Measurements from ENCODE around the gene CAPN2. TPM values are rescaled to one million over a fixed set of nuclear protein-coding genes. Genes with fewer than 3 reads are reported as not detected.
A peak's percentile ranks its signal among the peaks of the same experiment; 100 is the strongest.

The CAPN2 gene
- total RNA-seq, 2 donors from 2014 or later = 42.8 to 73.0 TPM

DNA sequence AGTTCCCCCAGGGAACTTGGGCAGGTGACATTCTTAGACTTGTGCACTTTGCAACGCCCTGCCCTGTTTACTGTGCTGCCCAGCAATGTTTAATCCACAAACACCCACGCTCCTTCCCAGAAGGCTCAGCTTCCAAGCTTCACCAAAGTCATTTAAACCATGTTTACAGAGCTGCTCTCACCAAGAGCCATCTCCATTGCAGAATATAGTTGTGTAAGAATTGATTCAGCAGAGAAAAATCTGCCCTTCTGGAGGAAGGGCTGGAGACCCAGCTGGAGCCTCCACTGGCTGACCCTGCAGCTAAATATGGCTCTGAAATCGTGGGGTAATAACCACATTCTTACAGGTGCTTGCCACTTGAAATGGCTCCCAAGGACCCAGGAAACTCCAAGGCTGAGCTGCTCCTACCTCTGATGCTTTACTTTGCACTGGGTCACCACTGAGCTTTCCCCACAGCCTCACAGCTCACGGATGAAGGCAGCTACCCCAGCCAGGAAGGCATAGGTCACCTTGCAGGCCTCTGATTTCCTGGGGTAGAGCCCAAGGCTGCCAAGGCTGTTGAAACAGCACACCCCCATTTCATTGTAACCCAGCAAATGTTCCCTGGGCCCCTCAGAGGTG, 8.7 kb downstream of the CAPN2 start:
- Mint-ChIP-seq H3K4me3 (no peak overlapping the region), H3K9me3 (no peaks in the 10 kb centered on the region), H3K27me3 (no peaks in the 10 kb centered on the region), H3K4me1 (peaks cover 40% of the 10 kb centered on the region), H3K36me3 (ENCODE audit: low read depth) (peaks cover 58% of the 10 kb centered on the region), H3K27ac (peak overlapping the region; percentile 81)
- no peak for ATAC-seq (replicated peaks)

DNA sequence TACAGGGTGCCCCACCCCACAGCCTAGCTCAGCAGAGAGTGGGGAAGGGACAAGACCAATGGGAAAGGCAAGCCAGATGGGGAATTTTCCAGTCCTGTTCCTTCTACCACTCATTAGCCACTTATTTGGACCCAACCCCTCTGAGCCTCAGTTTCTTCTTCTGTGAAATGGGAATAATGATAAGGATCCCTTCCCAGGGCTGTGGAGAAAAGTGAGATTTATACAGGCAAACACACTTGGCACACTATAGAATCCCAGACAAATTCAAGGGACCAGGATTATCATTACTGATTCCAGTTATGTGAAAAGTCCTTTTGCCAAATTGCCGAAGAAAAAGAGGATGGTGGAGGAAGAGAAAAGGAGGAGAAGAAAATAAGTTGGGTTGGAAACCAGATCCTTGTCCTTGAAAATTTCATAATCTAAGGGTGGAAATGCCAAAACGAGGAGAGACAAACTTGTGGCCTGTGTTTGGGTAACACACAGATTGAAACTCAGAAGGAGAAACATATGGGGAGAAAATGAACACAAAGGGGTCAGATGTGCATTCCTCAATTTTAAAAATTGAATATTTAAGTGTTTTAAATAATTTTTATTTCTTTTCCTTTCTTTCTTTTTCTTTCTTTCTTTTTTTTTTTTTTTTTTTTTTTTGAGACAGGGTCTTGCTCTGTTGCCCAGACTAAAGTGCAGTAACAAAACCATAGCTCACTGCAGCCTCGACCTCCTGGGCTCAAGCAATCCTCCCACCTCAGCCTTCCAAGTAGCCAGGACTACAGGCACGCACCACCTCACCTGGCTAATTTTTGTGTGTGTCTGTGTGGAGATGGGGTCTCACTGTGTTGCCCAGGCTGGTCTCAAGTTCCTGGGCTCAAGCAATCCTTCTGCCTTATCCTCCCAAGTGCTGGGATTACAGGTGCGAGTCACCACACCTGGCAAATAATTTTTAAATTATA, 9.6 kb downstream of the CAPN2 start:
- H3K27ac Mint-ChIP-seq = peak overlapping the region; percentile 81
- H3K27me3 Mint-ChIP-seq = no peaks in the 10 kb centered on the region
- no peak for ATAC-seq (replicated peaks)
- peak overlapping the region; percentile 7 for H3K4me3 Mint-ChIP-seq
- no peaks in the 10 kb centered on the region for H3K9me3 Mint-ChIP-seq
- peaks cover 40% of the 10 kb centered on the region for H3K4me1 Mint-ChIP-seq
- H3K36me3 Mint-ChIP-seq (ENCODE audit: low read depth) = peaks cover 57% of the 10 kb centered on the region

DNA sequence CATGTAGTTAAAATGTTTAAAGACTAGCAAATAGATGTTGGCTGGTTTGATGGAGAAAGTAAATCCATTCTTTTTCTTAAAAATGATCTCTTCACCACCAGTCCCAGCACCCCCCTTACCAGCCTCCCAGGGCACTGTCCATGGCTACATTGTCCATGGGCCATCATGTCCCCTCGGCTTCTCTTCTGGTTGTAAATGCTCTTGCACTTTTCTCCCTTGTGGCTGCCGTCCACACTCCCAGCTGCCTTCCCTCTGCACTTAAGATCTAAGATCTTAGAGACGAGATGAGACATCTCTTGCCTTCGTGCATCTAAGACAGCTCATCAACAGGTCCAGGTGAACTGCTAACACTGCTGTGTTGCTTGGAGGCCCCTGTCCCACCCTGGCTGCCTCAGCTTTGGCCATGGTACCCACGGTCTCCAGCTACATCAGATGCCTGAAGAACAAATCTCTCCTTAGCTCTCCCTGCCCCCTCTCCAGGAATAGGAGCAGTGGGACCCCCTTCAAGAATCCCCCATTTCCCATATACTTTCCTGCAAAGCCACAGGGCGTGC, 11.1 kb downstream of the CAPN2 start:
- Mint-ChIP-seq H3K4me3 (no peak overlapping the region), H3K36me3 (ENCODE audit: low read depth) (peaks cover 48% of the 10 kb centered on the region), H3K9me3 (no peaks in the 10 kb centered on the region), H3K27me3 (no peaks in the 10 kb centered on the region), H3K4me1 (peaks cover 43% of the 10 kb centered on the region), H3K27ac (peak overlapping the region; percentile 92)
- no peak for ATAC-seq (replicated peaks)

DNA sequence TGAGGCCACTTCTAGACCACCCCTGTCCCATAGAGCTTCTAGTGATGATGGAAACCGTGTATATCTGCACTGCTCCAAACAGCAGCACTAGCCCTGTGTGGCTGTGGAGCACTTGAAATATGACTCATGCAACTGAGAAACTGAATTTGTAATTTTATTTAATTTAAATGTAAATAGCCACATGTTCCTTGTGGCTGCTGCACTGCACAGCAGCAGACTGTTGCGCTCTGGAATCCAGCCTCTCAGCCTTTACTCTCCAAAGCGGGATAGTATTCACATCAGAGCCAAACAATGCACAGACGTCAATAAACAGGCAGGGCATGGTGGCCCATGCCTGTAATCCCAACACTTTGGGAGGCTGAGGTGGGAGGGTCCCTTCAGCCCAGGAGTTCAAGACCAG, 12.0 kb downstream of the CAPN2 start:
- peaks cover 46% of the 10 kb centered on the region for H3K4me1 Mint-ChIP-seq
- no peaks in the 10 kb centered on the region for H3K27me3 Mint-ChIP-seq
- H3K36me3 Mint-ChIP-seq (ENCODE audit: low read depth) = peaks cover 38% of the 10 kb centered on the region
- H3K27ac Mint-ChIP-seq = peak overlapping the region; percentile 92
- ATAC-seq (replicated peaks) = peak; percentile 11
- H3K9me3 Mint-ChIP-seq = no peaks in the 10 kb centered on the region
- peak overlapping the region; percentile 29 for H3K4me3 Mint-ChIP-seq

DNA sequence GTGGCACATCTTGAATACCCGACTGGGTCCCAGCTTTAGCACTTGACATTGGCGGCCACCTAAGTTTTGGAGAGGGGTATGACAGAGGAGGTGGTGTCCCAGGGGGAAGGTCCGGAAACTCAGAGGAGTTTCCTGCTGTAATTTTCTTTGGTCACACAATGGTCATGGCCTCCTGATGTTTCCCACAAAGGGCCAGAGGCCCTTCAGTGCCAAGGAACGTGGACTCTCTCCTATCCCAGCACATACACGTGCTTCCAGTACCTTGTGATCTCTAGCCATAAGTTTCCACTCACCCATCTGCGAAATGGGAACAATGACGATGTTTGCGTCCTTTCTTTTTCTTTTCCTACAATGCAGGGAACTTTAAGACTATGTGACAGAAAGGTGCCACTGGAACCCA, 13.2 kb downstream of the CAPN2 start:
- Mint-ChIP-seq H3K27ac (peak overlapping the region; percentile 92), H3K4me1 (peaks cover 52% of the 10 kb centered on the region), H3K27me3 (no peaks in the 10 kb centered on the region), H3K4me3 (peak overlapping the region; percentile 81), H3K9me3 (no peaks in the 10 kb centered on the region), H3K36me3 (ENCODE audit: low read depth) (peaks cover 31% of the 10 kb centered on the region)
- ATAC-seq (replicated peaks) = no peak

DNA sequence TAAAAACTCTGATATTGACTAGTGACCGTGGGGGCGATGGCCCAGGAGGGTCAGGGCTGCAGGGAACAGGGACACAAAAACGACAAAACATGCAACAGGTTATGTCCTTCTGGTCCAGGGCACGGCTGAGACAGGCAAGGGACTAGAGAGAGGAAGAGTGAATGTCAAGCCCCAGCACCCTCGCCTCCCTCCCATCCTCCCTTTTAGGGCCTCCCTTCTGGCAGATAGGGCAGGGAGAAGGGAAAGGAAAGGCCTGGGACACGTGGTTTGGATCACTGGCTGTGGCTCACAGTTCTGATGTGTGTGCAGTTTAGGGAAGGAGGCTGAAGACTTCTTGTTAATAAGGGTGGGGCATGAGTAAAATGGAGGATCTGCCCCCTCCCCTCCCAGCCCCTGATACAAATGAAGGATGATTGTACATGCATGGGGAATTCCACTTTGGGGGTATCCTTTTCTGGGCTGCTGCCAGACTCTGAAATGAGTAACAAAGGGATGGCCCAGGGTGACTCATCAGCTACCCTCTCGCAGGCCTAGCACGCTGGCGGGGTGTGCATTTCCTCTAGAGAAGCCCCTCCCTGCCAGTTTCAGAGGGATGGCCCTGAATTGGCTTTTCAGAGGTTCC, 14.2 kb downstream of the CAPN2 start:
- Mint-ChIP-seq H3K36me3 (ENCODE audit: low read depth) (peaks cover 28% of the 10 kb centered on the region), H3K4me3 (peak overlapping the region; percentile 81), H3K27ac (peak overlapping the region; percentile 92), H3K27me3 (no peaks in the 10 kb centered on the region), H3K4me1 (peaks cover 56% of the 10 kb centered on the region), H3K9me3 (no peaks in the 10 kb centered on the region)
- ATAC-seq (replicated peaks) = peak; percentile 96

DNA sequence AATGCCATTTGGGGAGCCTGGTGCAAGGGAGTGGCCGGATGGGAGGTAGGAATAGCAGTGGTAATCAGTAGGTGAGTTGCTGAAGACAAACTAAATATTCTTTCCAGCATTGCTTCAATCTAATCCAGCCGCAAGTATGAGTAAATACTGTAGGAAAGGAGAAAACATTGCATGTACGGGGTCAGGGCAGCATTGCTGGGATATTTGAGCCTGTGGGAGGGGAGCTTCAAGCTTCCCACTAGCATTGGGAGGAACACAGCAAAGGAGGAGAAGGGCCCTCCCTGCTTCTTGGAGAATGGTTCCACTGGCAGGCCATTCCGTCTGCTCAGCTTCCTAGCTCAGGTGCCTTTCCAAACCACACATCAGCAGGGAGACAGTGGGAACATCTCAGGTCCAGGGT, 15.2 kb downstream of the CAPN2 start:
- Mint-ChIP-seq H3K27me3 (no peaks in the 10 kb centered on the region), H3K27ac (peak overlapping the region; percentile 92), H3K4me3 (peak overlapping the region; percentile 81), H3K9me3 (no peaks in the 10 kb centered on the region), H3K36me3 (ENCODE audit: low read depth) (peaks cover 28% of the 10 kb centered on the region), H3K4me1 (peaks cover 57% of the 10 kb centered on the region)
- ATAC-seq (replicated peaks) = no peak

DNA sequence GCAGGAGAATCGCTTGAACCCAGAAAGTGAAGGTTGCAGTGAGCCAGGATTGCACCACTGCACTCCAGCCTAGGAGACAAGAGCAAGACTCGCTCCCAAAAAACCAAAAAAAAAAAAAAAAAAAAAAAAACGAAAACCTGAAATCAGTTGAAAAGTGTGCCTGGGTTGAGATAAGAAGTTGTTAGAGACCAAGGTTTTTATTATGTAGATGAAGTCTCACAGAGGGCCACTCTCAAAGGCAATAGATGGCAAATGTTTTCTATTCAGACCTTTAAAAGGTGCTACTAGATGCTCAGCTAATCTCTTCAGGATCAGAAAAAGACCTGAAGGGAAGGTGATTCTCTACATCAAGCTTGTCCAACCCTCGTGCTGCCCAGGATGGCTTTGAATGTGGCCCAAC, 17.6 kb downstream of the CAPN2 start:
- H3K4me1 Mint-ChIP-seq = peaks cover 48% of the 10 kb centered on the region
- no peak for ATAC-seq (replicated peaks)
- H3K36me3 Mint-ChIP-seq (ENCODE audit: low read depth) = peaks cover 23% of the 10 kb centered on the region
- peak overlapping the region; percentile 92 for H3K27ac Mint-ChIP-seq
- no peaks in the 10 kb centered on the region for H3K27me3 Mint-ChIP-seq
- H3K9me3 Mint-ChIP-seq = no peaks in the 10 kb centered on the region
- no peak overlapping the region for H3K4me3 Mint-ChIP-seq

DNA sequence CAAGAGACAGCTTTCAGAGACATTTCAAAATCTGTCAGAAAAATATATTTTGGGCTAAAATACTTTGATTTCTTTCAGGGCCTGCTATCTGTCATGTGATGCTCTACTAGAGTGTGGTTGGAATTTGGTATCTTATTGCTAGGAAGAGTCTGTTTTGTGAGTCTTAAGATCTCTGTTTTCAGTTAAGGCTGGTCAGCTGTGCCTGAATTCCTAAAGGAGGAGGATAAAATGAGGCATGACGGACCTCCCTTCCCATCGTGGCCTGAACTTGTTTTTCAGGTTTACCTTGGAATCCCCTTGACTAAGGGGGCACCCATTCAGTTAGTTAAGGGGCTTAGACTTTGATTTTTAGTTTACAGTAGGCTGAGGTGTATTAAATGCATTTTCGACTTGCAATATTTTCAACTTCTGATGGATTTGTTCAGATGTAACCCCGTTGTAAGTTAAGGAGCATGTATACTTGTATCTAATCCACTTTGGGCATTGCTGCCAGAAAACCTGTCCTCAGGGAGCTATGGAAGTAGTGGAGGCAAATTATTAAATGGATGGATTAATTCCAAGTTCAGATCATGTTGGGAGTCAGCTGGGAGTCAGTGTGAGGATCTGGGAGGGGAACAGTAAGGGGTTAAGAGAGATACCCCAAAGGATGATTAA, 18.3 kb downstream of the CAPN2 start:
- ATAC-seq (replicated peaks) = no peak
- no peaks in the 10 kb centered on the region for H3K9me3 Mint-ChIP-seq
- H3K27ac Mint-ChIP-seq = peak overlapping the region; percentile 50
- peaks cover 48% of the 10 kb centered on the region for H3K4me1 Mint-ChIP-seq
- no peak overlapping the region for H3K4me3 Mint-ChIP-seq
- H3K27me3 Mint-ChIP-seq = no peaks in the 10 kb centered on the region
- H3K36me3 Mint-ChIP-seq (ENCODE audit: low read depth) = peaks cover 23% of the 10 kb centered on the region

DNA sequence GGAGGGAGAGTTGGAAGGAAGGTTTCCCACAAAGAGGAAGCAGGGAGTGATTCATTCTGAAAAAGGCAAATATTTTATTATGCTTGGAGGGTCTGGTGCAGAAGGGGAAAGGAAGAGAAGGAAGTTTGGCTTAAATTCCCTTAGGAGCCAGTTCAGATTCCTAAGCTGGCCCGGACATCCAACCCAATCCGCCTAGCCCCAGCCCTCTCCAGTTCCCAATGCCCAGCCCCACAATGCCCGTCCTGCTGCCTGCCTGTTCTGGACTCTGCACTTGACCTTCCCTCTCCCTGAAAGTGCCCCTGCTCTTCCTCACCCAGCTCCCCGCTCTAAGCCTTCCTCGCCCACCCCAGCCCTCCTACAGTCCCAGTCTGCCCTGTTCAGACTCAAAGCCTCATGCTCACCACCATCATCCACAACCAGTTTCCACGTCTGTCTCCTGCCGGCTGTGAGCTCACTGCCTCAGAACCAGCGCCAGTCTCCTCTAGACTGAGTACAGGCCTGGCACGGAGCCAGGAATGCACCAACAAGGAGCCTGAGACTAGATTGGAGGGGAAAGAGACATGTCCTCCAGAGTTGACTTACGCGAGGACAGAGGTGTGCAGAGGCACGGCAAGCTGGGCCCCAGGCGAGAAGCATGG, 18.9 kb downstream of the CAPN2 start:
- no peaks in the 10 kb centered on the region for H3K9me3 Mint-ChIP-seq
- H3K36me3 Mint-ChIP-seq (ENCODE audit: low read depth) = peaks cover 23% of the 10 kb centered on the region
- H3K4me1 Mint-ChIP-seq = peaks cover 42% of the 10 kb centered on the region
- no peak overlapping the region for H3K4me3 Mint-ChIP-seq
- H3K27ac Mint-ChIP-seq = peak overlapping the region; percentile 50
- H3K27me3 Mint-ChIP-seq = no peaks in the 10 kb centered on the region
- ATAC-seq (replicated peaks) = no peak

DNA sequence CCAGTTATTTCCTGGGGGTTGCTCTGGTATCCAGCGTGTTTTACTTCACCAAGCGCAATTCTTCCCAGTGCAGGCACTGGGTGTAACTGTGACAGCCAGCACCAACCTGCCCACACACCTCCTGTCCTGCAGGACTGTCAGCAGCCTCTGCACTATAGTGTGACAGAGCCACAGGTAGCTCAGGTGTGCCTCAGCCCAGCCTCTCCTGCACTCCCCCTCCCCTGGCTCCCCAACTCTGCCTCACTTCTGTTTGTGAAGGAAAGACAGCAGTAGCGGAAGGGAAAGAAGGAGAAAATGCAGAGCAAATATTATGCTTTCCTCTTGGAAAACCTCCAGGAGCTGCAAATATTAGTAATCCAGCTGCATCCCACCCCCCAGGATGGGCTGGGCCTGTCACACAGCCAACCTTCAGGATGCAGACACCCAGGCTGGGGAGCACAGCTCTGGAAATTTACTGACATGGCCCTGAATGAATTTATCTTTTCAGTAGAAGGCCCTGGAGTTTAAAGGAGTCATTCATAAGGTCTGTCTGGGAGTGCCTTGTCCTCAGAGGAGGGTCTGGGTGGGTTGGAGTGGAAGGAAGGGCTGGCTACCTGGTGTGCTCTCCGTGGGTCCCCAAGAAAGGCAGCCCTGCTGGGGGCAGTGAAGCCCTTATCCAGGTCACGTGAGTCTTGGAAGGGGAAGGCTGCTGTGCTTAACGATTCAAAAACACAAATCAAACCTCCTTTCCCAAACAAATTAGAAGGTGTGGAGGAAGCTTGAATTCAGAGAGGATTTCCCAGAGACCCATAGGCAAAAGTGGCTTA, 20.9 kb downstream of the CAPN2 start:
- Mint-ChIP-seq H3K4me3 (no peak overlapping the region), H3K27ac (peak overlapping the region; percentile 50), H3K27me3 (no peaks in the 10 kb centered on the region), H3K36me3 (ENCODE audit: low read depth) (peaks cover 23% of the 10 kb centered on the region), H3K9me3 (no peaks in the 10 kb centered on the region), H3K4me1 (peaks cover 27% of the 10 kb centered on the region)
- no peak for ATAC-seq (replicated peaks)

DNA sequence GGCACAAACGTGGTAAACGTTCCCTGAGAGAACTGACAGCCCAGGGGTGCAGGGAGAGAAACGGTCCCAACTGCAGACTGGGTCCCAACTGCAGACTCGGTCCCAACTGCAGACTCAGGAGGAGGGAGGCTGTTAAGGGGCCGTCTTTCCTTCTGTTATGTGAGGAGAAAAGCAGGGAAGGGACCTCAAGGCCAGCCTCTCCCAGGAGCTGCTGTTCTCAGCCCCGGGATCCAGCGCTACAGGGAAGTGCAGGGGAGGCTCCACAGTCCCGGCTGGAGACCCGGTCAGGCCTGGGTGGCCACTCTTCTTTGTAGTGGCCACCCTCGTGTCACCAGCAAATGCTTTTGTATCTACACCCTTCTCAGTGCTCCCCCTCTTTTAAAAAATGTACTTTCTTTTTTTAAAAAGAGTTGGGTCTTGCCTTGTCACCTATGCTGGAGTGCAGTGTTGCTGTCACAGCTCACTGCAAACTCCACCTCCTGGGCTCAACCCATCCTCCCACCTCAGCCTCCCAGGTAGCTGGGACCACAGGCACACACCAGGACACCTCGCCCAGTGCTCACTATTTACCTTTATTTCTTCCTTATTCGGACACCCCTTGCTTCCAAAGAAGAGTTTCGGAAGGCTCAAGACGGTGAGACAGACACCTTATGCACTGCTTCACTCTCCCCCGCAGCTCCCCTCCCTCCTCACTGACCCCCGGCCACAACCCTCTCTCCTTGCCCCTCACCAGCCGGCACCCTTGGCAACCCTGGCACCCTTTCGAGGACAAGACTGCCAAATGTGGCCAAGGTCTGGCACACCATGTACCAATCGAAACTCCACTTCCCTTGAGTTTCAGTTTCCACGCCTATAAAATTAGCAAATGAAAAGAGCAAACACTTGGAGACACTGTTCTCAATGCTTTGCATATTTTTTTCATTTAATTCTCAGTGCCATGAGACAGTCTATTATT, 21.8 kb downstream of the CAPN2 start:
- Mint-ChIP-seq H3K4me1 (peaks cover 26% of the 10 kb centered on the region), H3K27ac (peak overlapping the region; percentile 49), H3K9me3 (no peaks in the 10 kb centered on the region), H3K36me3 (ENCODE audit: low read depth) (peaks cover 32% of the 10 kb centered on the region), H3K27me3 (no peaks in the 10 kb centered on the region), H3K4me3 (no peak overlapping the region)
- ATAC-seq (replicated peaks) = no peak
